Measurements from ENCODE around the gene SORCS2.

DNA sequence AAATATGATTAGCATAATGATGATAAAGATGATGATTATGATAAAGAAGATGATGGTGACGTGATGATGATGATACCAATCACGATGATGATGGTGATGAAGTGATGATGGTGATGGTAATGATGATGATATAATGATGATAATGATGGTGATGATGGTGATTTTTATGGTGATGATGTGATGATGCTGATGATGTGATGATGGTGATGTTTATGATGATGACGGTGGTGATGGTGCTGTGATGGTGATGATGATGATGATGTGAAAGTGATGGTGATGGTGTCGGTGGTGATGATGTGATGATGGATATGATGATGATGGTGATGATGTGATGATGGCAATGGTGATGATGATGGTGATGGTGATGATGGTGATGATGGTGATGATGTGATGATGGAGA, 373.1 kb downstream of the SORCS2 start:
- TF ChIP-seq EZH2 (IDR thresholded peaks at IDR 0.05; ENCODE audit: low read length, unreplicated experiment) (no peak), EZH2phosphoT487 (IDR thresholded peaks at IDR 0.05; ENCODE audit: borderline replicate concordance, low read length) (no peak)
- TF ChIP-seq, protein P1, sequence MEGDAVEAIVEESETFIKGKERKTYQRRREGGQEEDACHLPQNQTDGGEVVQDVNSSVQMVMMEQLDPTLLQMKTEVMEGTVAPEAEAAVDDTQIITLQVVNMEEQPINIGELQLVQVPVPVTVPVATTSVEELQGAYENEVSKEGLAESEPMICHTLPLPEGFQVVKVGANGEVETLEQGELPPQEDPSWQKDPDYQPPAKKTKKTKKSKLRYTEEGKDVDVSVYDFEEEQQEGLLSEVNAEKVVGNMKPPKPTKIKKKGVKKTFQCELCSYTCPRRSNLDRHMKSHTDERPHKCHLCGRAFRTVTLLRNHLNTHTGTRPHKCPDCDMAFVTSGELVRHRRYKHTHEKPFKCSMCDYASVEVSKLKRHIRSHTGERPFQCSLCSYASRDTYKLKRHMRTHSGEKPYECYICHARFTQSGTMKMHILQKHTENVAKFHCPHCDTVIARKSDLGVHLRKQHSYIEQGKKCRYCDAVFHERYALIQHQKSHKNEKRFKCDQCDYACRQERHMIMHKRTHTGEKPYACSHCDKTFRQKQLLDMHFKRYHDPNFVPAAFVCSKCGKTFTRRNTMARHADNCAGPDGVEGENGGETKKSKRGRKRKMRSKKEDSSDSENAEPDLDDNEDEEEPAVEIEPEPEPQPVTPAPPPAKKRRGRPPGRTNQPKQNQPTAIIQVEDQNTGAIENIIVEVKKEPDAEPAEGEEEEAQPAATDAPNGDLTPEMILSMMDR (conservative IDR thresholded peaks at IDR 0.05; ENCODE audit: low read depth, low read length): no peak

All from PC-3 (cell line).